ENCODE results near the gene RAB11FIP4. TPM values are rescaled to one million over a fixed set of nuclear protein-coding genes. Genes with fewer than 3 reads are reported as not detected.

The RAB11FIP4 gene
- total RNA-seq, 1 donor from 2014 or later: 0.17 TPM

DNA sequence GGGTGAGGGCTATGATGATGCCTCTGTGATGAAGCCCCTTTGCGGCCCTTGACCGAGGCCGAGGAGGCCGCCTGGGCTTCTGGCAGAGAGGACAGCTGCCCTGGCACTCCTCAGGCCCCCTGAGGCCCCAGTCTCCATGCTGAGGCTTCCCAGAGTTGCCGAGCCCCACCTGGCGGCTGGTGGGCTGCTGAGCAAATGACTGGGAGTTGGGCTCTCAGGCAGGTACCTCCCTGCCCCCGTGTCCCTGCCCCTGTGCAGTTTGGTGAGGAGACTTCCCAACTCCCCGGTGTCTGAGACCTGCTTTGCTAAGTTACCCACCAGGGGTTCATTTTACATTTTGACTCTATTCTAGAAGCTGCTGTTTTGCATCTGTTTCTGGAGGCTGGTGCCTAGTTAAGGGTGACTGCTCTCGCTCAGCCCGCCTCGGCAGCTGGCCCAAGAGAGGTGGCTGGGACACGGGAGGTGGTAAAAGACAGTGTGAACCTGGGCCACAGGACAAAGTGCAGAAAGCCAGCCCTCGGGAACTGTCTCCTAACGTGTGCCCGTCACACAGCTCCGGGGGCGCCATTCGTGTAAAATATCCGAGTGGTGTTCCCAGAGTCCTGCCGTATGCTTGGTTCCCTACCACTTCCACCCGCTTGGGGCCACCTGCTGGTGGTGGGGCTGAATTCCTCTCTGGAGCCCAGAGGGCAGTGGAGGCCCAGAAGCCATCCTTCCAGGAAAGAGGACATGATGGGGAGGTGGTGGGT, 134.5 kb downstream of the RAB11FIP4 start:
- DNase-seq: peak; percentile 62

DNA sequence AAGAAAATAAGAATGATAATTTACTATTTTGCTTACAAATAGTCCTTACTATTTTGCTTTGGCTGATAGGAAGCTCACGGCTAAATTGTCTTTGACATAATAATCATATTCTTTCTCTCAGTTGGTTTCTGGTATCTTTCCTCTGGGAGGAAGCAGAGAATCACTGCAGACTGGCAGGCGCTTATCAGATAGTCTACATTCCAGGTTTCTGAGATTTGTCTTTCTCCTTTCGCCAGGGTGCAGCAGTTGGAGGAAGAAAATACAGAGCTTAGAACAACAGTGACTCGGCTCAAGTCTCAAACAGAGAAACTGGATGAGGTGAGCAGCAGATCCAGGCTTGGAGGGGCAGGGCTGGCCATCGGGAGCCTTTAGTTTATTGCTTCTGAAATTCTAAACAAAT, 136.1 kb downstream of the RAB11FIP4 start:
- peak; percentile 26 for DNase-seq

DNA sequence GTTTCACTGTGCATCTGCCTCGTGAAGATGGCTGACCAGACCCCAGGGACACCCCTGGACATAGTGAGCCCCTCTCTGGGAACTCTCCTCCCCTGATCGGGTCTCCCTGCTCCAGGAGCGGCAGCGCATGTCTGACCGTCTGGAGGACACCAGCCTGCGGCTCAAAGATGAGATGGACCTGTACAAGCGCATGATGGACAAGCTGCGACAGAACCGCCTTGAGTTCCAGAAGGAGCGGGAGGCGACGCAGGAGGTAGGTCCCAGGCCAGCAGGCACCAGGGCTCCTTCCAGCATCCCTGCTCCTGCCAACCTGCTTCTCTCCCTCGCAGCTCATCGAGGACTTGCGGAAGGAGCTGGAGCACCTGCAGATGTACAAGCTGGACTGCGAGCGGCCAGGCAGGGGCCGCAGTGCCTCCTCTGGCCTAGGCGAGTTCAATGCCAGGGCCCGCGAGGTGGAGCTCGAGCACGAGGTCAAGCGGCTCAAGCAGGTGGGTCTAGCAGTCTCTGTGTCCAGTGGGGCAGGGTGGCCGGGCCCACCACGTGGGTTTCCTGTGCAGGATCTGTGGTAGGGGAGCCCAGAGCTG, 136.9 kb downstream of the RAB11FIP4 start:
- no peak for DNase-seq

DNA sequence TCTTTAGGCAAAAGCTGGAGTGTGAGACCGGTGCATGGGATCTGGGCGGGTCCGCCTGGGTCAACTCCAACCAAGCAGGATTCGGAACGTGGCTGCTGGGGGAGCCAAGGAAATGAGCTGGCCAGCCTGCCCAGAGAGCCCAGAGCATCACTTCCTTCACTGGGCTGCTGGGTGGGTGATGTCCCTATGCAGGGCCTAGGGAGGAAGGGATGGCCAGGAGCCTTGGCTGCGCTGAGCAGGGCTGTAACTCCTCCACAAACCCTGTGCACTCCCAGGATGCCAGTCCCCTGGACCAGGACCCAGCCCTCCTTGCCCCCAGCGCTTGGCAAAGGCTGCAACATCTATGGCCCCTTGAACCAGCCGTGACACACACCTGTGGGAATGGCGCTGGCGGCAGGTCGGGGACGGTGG, 138.4 kb downstream of the RAB11FIP4 start:
- no peak for DNase-seq

DNA sequence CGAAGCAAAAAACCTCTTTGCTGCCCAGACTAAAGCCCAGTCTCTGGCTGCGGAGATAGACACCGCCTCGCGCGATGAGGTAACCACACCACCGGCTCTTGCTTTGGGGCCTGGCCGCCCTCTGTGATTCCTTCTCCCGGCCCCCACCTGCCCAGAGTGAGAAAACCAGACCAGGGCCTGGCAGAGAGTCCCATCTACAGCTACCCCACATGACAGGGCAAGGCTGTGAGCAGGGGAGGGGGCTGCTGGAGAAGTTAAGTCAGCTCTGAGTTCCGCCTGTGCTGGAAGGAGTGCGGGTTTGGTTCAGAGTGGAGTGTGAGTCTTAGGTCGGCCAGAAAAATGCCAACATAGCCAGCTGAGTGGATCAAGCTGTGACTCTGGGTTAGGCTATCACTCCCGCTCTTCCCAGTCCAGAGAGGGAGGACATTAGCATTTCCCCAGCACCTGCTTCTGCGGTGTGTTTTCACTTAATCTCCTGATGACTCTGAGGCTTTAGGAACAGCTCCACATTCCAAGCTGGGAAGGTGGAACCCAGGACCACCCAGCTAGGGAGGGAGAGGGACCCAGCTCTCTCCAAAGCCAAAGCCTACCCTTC, 139.0 kb downstream of the RAB11FIP4 start:
- DNase-seq: no peak

DNA sequence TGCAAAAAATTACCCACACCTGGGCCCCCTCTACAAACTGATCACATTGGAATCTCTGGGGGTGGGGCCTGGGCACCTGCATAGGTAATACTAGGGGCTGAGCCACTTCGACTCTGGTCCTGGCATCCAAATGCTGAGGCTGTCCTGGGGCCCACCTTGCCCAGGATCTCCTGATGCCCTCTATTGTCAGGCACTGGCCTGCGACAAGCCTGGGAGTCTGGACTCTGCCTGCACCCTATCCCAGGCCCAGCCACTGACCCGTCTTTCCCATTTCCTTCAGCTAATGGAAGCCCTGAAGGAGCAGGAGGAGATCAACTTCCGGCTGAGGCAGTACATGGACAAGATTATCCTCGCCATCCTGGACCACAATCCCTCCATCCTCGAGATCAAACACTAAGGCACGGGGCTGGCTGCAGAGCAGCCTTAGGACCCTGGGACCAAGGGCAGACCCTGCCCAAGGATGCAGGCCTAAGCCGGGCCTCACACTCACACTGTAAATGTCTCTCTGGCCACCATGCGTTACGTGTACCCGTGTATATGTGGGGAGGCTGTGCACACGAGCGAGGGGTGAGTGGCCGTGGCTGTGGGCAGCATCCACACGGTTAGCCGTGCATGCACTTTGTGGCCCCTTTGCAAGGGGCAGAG, 140.0 kb downstream of the RAB11FIP4 start:
- no peak for DNase-seq

DNA sequence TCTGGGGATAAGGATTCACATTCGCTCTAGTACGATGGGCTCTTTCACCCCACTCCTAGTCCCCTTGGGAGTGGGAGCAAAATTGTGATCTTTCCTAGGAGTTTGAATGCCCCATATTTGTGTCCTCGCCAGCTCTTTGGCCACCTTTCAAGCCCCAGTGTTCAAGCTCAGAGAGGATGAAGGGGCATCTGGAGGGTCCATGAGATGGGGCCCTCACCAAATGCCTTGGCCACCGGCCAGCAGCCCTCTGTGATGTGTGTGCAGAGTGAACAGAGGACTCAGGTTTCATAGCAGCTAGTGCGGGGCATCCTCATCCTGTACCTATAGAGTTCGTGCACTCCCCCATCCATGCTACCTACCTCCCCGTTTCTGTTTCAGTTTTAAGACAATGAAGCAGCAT, 140.6 kb downstream of the RAB11FIP4 start:
- no peak for DNase-seq

DNA sequence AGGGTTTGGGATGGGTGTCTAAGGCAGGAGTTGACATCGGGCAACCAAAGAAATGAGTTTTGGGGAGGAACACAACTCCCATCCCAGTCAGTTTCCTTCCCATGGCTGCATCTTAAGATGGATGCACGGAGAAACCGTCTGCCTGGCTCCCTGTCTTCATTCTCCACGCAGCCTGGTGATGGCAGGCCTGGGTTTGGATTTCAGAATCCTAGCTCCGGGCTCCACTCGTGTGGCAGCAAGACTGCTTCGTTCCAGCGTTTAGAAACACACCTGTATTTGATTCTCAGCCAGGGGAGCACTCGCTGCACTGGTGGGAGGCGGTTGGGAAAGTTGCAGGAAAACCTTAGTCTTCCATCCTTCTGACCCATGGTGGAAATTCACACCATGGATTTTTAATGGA, 141.1 kb downstream of the RAB11FIP4 start:
- no peak for DNase-seq

DNA sequence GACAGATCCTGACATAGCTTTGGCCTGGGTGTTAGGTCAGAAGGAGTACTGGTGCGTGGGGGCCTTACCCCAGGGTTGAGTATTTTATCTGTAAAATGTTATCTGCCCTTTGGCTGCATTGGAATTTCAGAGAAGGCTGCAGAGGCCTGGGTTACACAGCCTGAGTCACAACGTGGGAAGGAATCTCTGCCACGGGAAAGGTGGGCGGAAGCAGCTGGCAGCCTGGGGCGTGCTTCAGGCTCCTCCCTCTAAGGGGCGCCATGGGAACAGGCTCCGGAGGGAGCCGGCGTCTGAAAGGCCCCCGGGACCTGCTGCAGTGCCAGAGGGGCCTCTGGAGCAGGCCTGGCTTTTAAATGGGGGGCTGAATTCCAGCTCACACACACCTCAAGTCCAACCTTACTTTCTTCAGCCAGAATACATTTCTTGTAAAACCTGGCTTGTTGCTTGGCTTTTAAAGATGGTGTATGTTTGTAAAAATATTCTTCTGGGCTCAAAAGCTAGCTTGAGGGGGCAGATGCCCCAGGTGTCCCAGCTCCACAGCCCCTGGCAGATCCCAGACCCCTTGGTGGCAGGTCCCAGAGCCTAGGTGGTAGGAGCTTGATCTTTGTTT, 142.2 kb downstream of the RAB11FIP4 start:
- peak; percentile 74 for DNase-seq

DNA sequence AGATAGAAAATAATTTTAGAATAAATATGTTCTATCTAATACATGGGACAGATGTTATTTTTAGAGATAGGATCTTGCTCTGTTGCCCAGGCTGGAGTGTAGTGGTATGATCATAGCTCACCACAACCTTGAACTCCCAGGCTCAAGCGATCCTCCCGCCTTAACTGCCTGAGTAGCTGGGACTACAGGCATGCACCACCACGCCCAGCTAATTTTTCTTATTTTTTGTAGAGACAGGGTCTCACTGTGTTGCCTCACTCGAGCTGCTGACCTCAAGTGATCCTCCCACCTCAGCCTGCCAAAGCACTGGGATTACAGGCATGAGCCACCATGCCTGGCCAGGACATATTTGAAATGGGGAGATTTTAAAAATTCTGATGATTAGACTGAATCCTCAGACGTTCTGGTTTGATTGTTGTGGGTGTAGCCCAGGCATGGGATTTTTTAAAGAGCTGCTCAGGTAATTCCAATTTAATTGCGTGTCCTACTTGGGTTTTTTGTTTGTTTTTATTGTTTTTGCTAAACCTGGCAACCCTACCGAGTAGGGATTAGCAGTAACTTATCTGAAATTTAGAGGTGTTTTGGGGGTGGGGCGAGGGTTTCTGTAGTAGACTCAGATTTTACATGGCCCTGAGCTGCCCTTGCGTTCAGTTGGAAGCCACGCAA, 142.9 kb downstream of the RAB11FIP4 start:
- no peak for DNase-seq

DNA sequence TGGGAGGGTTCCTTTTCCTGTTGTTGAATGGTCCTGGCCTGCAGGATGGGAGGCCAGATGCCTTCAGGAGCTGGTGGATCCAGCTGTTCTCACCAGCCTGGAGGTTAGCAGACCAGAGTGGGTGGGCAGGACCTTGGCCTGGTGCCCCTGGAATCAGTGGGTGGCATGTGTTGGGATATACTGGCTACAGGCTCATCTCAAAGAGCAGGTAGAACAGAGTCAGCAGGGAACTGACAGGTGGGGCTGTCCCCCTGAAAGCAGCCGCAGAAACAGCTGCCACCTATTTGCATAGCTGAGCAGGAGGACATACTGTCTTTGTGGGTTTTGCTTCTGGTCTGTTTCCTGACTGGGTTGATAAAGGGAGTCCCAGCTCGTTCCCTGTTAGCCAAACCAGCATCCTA, 144.1 kb downstream of the RAB11FIP4 start:
- DNase-seq: no peak

DNA sequence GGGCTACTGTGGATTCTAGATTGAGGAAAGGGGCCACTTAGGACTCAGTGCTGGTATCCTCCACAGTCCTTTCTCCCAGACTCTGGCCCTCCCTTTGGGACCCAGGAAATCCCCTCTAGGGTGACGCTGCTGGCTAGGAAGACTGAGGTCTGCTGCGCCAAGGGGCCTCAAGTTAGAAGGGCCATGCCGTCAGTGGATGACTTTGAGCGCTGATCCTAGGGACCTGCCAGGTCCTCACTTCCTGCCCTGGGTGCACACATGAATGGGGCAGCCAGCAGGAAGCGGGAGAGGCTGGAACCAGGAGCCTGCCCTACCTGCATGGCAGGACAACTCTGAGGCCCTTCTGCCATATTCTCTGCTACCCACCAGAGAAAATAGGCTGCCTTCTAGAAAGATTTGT, 145.0 kb downstream of the RAB11FIP4 start:
- no peak for DNase-seq

DNA sequence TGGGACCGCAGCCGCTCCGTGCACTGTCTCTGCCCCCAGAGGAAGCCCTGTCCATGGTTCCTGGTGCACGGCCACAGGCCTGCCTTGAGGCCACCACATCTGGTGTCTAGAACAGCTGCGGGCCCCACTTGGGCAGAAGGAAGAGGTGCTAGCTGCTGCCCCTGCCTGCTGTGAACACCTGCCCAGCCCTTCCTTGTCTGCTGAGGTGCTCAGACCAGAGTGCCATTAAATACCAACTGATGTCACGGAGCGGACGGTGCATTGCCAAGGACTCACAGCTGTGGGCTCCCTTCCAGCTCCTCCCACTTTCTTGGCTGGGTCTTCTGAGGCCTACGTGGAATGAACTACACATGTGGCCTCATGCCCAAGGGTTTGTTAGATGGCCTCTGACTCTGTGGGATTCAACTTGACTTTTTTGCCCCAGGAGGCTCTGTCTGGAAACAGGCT, 146.1 kb downstream of the RAB11FIP4 start:
- DNase-seq: no peak

DNA sequence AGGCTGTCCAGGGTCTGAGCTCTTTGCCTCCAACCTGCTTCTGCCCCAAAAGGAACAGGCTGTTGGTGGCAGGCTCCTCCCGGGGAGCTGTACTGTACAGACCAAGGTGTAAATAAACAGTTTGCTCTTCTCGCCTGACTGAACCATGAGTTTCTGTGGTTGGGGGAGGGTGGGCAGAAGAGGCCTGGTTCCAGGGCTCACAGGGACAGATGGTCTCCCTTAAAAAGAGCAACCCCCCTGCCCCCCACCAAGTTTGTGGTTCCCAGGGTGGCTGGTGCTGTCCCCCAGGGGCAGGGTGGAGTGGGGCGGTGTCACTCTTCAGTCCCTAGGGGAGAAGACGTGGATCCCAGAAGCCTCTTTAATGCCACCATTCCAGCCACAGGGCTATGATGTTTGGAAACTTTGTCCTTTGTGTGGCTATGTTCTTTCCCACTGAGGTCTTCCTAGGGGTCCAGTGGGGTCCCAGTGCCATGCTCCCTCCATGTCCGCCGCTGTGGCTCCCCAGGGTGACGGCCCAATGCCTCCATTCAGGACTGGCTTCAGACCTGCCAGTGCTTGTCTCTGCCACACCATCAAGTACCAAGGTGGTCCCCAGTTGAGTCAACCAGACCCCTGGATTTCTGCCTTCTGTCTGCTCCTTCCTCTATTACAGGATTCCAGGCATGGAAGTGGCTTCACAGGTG, 146.7 kb downstream of the RAB11FIP4 start:
- DNase-seq: no peak

DNA sequence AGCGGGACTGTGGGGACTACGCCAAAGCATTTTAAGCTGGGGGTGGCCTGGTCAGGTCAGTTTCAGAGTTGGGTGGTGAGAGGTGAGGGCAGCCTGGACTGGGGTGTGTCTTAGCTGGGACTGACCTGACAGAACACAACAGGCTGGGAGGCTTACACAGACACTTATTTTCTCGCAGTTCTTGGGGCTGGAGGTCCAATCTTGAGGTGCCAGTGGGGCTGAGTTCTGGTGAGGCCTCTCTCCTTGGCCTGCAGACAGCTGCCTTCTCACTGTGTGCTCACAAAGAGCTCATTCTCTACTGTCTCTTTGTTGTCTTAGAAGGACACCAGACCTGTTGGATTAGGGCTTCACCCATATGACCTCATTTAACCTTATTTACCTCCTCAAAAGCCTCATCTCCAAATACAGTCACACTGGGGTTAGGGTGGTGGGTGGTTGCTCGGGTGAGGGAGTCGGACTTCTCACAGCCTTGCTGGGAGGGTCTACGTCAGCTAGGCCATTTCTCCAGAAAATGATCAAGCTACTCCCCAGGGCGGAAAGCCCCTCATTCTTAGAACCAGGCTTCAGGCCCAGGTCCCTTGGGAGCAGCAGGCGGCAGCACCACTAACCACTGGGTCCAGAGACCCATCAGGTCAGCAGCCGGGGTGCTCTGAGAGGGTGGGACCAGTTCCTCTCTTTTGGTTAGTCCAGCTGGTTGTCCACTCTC, 149.3 kb downstream of the RAB11FIP4 start:
- no peak for DNase-seq

DNA sequence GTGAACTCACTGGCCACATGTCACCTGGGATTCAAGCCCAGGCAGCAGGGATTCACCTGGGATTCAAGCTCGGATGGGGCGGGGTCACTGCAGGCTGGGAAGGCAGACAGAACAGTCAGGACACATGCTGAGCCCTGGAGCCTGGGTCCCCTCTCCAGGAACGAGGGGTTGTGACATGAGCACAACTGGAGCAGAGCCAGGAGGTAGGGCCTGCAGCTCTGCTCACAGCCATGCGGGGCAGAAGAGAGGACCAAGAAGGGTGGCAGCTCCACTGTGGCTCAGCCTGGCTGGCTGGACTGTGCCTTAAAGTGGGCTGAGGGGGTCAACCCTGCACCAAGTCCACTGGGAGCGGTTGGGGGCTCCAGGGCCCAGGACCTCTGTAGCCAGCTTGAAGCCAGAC, 150.1 kb downstream of the RAB11FIP4 start:
- no peak for DNase-seq

DNA sequence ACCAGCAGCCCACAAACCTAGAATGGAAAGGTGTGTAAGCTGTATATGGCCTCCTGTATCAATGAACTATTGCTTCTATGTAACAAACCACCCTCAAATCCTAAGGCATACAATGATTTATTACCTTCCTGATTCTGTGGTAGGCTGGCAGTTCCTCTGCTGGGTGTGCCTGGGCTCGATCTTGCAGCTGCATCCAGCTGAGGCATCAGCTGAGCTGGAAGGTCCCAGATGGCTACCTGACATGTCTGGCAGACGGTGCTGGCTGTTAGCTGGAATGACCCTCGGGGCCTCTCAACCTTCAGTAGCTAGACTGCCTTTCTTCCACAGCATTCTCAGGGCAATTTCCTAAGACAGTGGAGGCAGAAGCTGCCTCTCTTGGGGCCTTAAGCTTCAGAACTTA, 152.7 kb downstream of the RAB11FIP4 start:
- no peak for DNase-seq

DNA sequence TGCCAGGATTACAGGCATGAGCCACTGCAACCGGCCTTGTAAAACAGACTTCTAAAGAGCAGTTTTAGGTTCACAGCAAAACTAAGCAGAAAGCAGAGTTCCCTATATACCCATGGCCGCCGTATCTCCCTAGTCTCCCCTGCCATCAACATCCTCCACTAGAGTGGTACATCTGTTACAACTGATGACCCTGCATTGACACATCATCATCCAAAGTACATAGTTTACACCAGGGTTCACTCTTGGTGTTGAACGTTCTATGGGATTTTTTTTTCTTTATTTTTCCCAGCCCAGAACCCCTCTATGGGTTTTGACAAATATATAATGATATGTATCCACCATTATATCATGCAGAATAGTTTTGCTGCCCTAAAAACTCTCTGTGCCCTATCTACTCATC, 155.2 kb downstream of the RAB11FIP4 start:
- no peak for DNase-seq

DNA sequence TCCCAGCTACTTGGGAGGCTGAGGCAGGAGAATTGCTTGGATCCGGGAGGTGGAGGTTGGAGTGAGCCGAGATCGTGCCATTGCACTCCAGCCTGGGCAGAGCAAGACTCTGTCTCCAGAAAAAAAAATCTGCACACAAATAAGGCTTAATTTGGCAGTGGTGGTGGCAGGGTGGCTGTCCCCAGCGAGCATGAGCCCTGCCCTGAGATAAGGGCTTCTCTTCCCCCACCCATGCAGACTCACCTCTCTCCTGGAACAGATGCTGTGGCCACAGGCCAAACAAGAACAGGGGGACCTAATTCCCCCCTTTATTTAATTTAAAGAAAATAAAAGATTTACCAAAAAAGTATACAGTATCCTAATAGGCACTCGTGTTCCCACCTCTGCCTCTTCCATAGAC, 157.2 kb downstream of the RAB11FIP4 start:
- no peak for DNase-seq

DNA sequence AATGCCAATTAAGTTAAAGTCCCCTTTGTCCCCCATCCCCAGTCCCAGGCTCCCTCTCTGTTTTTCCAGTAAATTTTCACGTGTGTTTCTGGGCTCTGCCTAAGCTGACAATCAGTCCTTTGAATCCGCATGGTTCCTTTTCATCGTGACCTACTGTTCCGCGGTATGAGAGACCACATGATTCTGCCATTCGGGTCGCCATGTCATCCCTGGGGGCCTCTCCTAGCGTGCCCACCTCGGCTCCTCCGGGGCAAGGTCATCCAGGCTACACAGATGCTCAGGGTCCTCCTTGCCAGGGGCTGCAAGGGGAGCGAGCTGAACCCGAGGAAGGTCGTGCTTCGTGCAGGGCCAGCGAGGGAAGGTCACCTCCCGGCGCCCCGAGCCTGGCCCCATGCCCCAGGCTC, 157.6 kb downstream of the RAB11FIP4 start:
- DNase-seq: peak; percentile 28
